ENCODE results near the gene PHACTR1.

Gene PHACTR1

GRCh38 chr6:13038741-13039190 lies 322.2 kb downstream of the PHACTR1 start:
- no peak for DNase-seq

- DNase-seq, result no peak
Measured at GRCh38 chr6:13044390-13044789, 327.8 kb downstream of the PHACTR1 start.

- no peak for DNase-seq
Measured at GRCh38 chr6:13044896-13045295, 328.3 kb downstream of the PHACTR1 start.

GRCh38 chr6:13045676-13046075 lies 329.1 kb downstream of the PHACTR1 start:
- DNase-seq, result no peak

GRCh38 chr6:13046084-13046483 lies 329.5 kb downstream of the PHACTR1 start:
- no peak for DNase-seq

- no peak for DNase-seq
Measured at GRCh38 chr6:13048113-13048512, 331.5 kb downstream of the PHACTR1 start.

GRCh38 chr6:13049666-13050254 lies 333.2 kb downstream of the PHACTR1 start:
- no peak for DNase-seq

- no peak for DNase-seq
Measured at GRCh38 chr6:13053006-13053461, 336.5 kb downstream of the PHACTR1 start.

GRCh38 chr6:13058051-13058450 lies 341.5 kb downstream of the PHACTR1 start:
- no peak for DNase-seq

GRCh38 chr6:13059026-13059425 lies 342.5 kb downstream of the PHACTR1 start:
- no peak for DNase-seq

GRCh38 chr6:13063300-13063918 lies 346.8 kb downstream of the PHACTR1 start:
- no peak for DNase-seq

GRCh38 chr6:13065581-13065980 lies 349.0 kb downstream of the PHACTR1 start:
- no peak for DNase-seq

- DNase-seq, result no peak
Measured at GRCh38 chr6:13066050-13066449, 349.5 kb downstream of the PHACTR1 start.

- no peak for DNase-seq
Measured at GRCh38 chr6:13066820-13067219, 350.3 kb downstream of the PHACTR1 start.

GRCh38 chr6:13068586-13069210 lies 352.1 kb downstream of the PHACTR1 start:
- no peak for DNase-seq

- DNase-seq, result no peak
Measured at GRCh38 chr6:13071550-13072345, 355.2 kb downstream of the PHACTR1 start.

GRCh38 chr6:13072686-13073347 lies 356.2 kb downstream of the PHACTR1 start:
- DNase-seq, result no peak

- DNase-seq, result no peak
Measured at GRCh38 chr6:13074415-13075140, 358.0 kb downstream of the PHACTR1 start.

- DNase-seq, result no peak
Measured at GRCh38 chr6:13075141-13075845, 358.7 kb downstream of the PHACTR1 start.

- no peak for DNase-seq
Measured at GRCh38 chr6:13076575-13076974, 360.0 kb downstream of the PHACTR1 start.

- DNase-seq, result no peak
Measured at GRCh38 chr6:13077117-13077516, 360.6 kb downstream of the PHACTR1 start.

Measured in activated gamma-delta T cell treated with Interleukin-2 at 50 U/mL for 16 hours (primary cell).